GM12878 (cell line): ENCODE measurements around the gene MCM5. TPM values are rescaled to one million over a fixed set of nuclear protein-coding genes. Genes with fewer than 3 reads are reported as not detected.

ENCODE experiments used
- ATAC-seq: fragments of 200-7000 bp; cut with Tn5 transposase; 3 replicates; pipeline ENCODE4 v1.9.1; 2020; ENCODE audit warnings: mild to moderate bottlenecking, moderate library complexity
- BruUV-seq: library from RNA; stranded (reverse); fragments of 400-500 nt; replicated peaks from 2 replicates; lab custom pipeline; 2021; lab: Mats Ljungman, UMichigan
- CTCF ChIA-PET: fragments of 300-600 bp; sonication (Branson Sonifier 250); formaldehyde crosslinking; extraction: SDS; loops from one replicate; lab custom pipeline; 2021; ENCODE audit warnings: inconsistent platforms; lab: Yijun Ruan, JAX
- POLR2A ChIA-PET: fragments of 350-600 bp; formaldehyde crosslinking; extraction: SDS; loops from one replicate; lab custom pipeline; 2021; ENCODE audit warnings: inconsistent platforms; lab: Charles Lee
- RAD21 ChIA-PET: fragments of 300-600 bp; sonication (Branson Sonifier 250); formaldehyde crosslinking; loops from one replicate; lab custom pipeline; 2023; ENCODE audit warnings: antibody characterized with exemption; ENCODE audit not compliant: unreplicated experiment; lab: Charles Lee
- SMC1A ChIA-PET: fragments of 300-600 bp; sonication (Branson Sonifier 250); formaldehyde crosslinking; loops from one replicate; lab custom pipeline; 2023; ENCODE audit not compliant: unreplicated experiment, uncharacterized antibody; lab: Charles Lee
- DNase-seq: peaks from one replicate; pipeline ENCODE4 v3.0.0-alpha.2; 2011; ENCODE audit warnings: low read depth, low spot score
- FAIRE-seq: peaks from 3 replicates; lab custom pipeline; 2011; peaks lifted over from hg19 to GRCh38; lab: Jason Lieb, UNC
- H2AFZ ChIP-seq: 2 replicates; pipeline ENCODE4 v1.6.0; 2011; ENCODE audit warnings: low read depth, low read length, control low read depth; ENCODE audit not compliant: control insufficient read depth
- H3K27ac ChIP-seq: 2 replicates; pipeline ENCODE4 v1.5.1; 2011; ENCODE audit warnings: control low read depth; ENCODE audit not compliant: control insufficient read depth, insufficient read depth
- H3K27me3 ChIP-seq, 2 experiments: replicated peaks in 1 of 2; 2 replicates each; pipeline versions ENCODE4 v1.6.0 to v1.6.1; 2011; ENCODE audit warnings: low read length in 1 of 2; ENCODE audit not compliant: control insufficient read depth in 2 of 2, insufficient read depth in 2 of 2
- H3K36me3 ChIP-seq, 2 experiments: 2 replicates each; pipeline ENCODE4 v1.5.1; 2011; ENCODE audit warnings: low read length in 1 of 2; ENCODE audit not compliant: control insufficient read depth in 2 of 2, insufficient read depth in 2 of 2
- H3K4me1 ChIP-seq: 2 replicates; pipeline ENCODE4 v1.6.1; 2011; ENCODE audit warnings: mild to moderate bottlenecking, low read length, moderate library complexity, mixed read lengths; ENCODE audit not compliant: control insufficient read depth, insufficient read depth
- H3K4me2 ChIP-seq: 2 replicates; pipeline ENCODE4 v1.6.0; 2011; ENCODE audit warnings: control low read depth; ENCODE audit not compliant: control insufficient read depth, insufficient read depth
- H3K4me3 ChIP-seq: fragments of 200-600 bp; sonication (generic); 2 replicates; pipeline ENCODE4 v1.5.1; 2016
- H3K79me2 ChIP-seq: 2 replicates; pipeline ENCODE4 v1.6.0; 2011; ENCODE audit warnings: low read length; ENCODE audit not compliant: control insufficient read depth, insufficient read depth
- H3K9ac ChIP-seq: 2 replicates; pipeline ENCODE4 v1.8.0; 2011; ENCODE audit warnings: low read length, control low read depth, mixed read lengths; ENCODE audit not compliant: control insufficient read depth, insufficient read depth
- H3K9me3 ChIP-seq: replicated peaks from 3 replicates; pipeline ENCODE4 v1.5.1; 2011; ENCODE audit warnings: mild to moderate bottlenecking, low read length; ENCODE audit not compliant: control insufficient read depth, insufficient read depth
- H4K20me1 ChIP-seq: 2 replicates; pipeline ENCODE4 v1.6.0; 2011; ENCODE audit not compliant: control insufficient read depth, insufficient read depth
- BCL11A ChIP-seq: IDR thresholded peaks from 2 replicates; pipeline ENCODE4 v1.6.1; 2011; ENCODE audit warnings: low read depth, low read length
- CTCF ChIP-seq, 3 experiments: IDR thresholded peaks in 2 of 3; conservative IDR thresholded peaks in 1 of 3; 2 replicates each; pipeline ENCODE4 v1.5.1; 2011; ENCODE audit warnings: low read depth in 3 of 3, low read length in 3 of 3, mild to moderate bottlenecking in 3 of 3, control low read depth in 2 of 3, moderate library complexity in 2 of 3, inconsistent platforms in 1 of 3, mixed read lengths in 1 of 3; ENCODE audit not compliant: control insufficient read depth in 2 of 3, insufficient read depth in 1 of 3; ENCODE audit errors: extremely low read depth in 1 of 3
- CUX1 ChIP-seq: IDR thresholded peaks from 2 replicates; pipeline ENCODE4 v1.6.1; 2012; ENCODE audit warnings: improper control_type of control experiment, low read depth, low read length; ENCODE audit not compliant: insufficient replicate concordance
- JUNB ChIP-seq: IDR thresholded peaks from 2 replicates; pipeline ENCODE4 v1.6.1; 2016; ENCODE audit warnings: antibody characterized with exemption, mild to moderate bottlenecking
- MTA3 ChIP-seq: IDR thresholded peaks from 2 replicates; pipeline ENCODE4 v1.6.1; 2012; ENCODE audit warnings: low read length, inconsistent platforms, borderline replicate concordance
- RCOR1 ChIP-seq: conservative IDR thresholded peaks from 2 replicates; pipeline ENCODE4 v1.6.1; 2012; ENCODE audit warnings: low read depth, low read length, improper control_type of control experiment
- WGBS: methylation state at CpG from one replicate; pipeline ENCODE4 v1.1.6; 2016; ENCODE audit warnings: low lambda C conversion rate; ENCODE audit not compliant: insufficient replicate concordance, insufficient coverage; ENCODE audit errors: missing lambda C conversion rate; 5-methylcytosine and 5-hydroxymethylcytosine counted together
- in situ Hi-C: fragments of 300-500 bp; cut with MboI; formaldehyde crosslinking; loops from 9 replicates; pipeline ENCODE4 v1.14.3; 2018; ENCODE audit warnings: mixed read lengths
- intact Hi-C: fragments of 100-400 bp; cut with micrococcal nuclease; formaldehyde crosslinking; loops from one replicate; pipeline ENCODE4 v1.14.2; 2022; ENCODE audit not compliant: unreplicated experiment
- polyA plus RNA-seq, 11 experiments: library from polyadenylated mRNA; depleted of rRNA in 4 of 11; unstranded in 6 of 11; stranded (reverse) in 5 of 11; fragments of >200 nt; fragmentation: Nextera tagmentation in 4 of 11; fragmentation: Illumina TruSeq in 1 of 11; extraction: Ambion mirVana in 4 of 11; extraction: Trizol in 1 of 11; gene quantifications; 1 replicate in 1 of 11; 2 replicates in 10 of 11; pipeline versions ENCODE4 v1.2.1 to v1.2.3, GENCODE V29; 2011 to 2016; ENCODE audit warnings: inconsistent platforms in 2 of 11, missing spikeins in 2 of 11, low read depth in 1 of 11
- total RNA-seq, 4 experiments: library from RNA; depleted of rRNA in 3 of 4; stranded (reverse); fragments of >200 nt in 3 of 4; fragmentation: Illumina TruSeq in 1 of 4; extraction: Trizol in 1 of 4; gene quantifications; 2 replicates each; pipeline versions ENCODE4 v1.2.1 to v1.2.3, GENCODE V29; 2013 to 2021
- TF ChIP-seq, protein P1 (sequence below): fragments of 450-650 bp; conservative IDR thresholded peaks from 2 replicates; pipeline ENCODE4 v1.6.1; 2017; ENCODE audit warnings: mild to moderate bottlenecking, moderate library complexity
- TF ChIP-seq, protein P2 (sequence below): fragments of 450-650 bp; formaldehyde crosslinking; IDR thresholded peaks from 2 replicates; pipeline ENCODE4 v1.4.0; 2020; ENCODE audit warnings: mild to moderate bottlenecking, moderate library complexity

Gene MCM5
- total and polyA plus RNA-seq, 10 of the 15 experiments (the other 5 are each of a cell fraction or from before 2014, with no cell fraction given), result 14.1 to 360 (median 164) TPM

DNA sequence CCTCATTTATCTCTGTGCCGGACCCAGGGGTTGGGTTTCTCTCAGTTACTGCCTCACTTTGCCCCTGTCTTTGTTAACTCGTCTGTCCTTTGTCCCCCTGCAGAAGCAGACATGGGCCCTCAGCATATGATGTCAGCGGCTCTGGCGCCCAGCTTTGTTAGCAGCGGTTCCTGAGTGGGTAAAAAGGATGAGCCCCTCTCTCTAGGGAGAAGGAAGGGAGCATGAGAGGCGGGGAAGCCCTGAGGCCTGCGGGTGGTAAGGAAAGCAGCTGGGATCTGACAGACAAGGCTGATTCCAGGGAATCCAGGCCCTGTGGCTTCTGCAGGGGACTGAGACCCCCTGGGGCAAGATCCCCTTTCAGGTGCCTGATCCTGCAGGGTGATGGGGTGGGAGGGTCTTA lies 51.7 kb downstream of the MCM5 start (continued):
- TF ChIP-seq, protein P1, sequence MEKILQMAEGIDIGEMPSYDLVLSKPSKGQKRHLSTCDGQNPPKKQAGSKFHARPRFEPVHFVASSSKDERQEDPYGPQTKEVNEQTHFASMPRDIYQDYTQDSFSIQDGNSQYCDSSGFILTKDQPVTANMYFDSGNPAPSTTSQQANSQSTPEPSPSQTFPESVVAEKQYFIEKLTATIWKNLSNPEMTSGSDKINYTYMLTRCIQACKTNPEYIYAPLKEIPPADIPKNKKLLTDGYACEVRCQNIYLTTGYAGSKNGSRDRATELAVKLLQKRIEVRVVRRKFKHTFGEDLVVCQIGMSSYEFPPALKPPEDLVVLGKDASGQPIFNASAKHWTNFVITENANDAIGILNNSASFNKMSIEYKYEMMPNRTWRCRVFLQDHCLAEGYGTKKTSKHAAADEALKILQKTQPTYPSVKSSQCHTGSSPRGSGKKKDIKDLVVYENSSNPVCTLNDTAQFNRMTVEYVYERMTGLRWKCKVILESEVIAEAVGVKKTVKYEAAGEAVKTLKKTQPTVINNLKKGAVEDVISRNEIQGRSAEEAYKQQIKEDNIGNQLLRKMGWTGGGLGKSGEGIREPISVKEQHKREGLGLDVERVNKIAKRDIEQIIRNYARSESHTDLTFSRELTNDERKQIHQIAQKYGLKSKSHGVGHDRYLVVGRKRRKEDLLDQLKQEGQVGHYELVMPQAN, result no peak
- TF ChIP-seq, all 136 proteins: peak for 0

GRCh38 chr22:35452351-35452781 lies 52.4 kb downstream of the MCM5 start:
- no peak overlapping the region for H3K4me2 ChIP-seq
- no peak for FAIRE-seq
- ChIA-PET CTCF (no interaction called here), SMC1A (no interaction called here), POLR2A (no interaction called here), RAD21 (no interaction called here)
- no peaks in the 10 kb centered on the region for H3K79me2 ChIP-seq
- no peak overlapping the region for H3K4me3 ChIP-seq
- no peaks in the 10 kb centered on the region for H3K9me3 ChIP-seq
- no peak for ATAC-seq
- H2AFZ ChIP-seq, result no peak overlapping the region
- H3K9ac ChIP-seq, result no peak overlapping the region
- BruUV-seq, result no TSS peak
- WGBS, result 79% methylated on average over 15 of the region's 15 CpGs
- H3K27ac ChIP-seq, result no peak overlapping the region
- DNase-seq, result no peak
- peaks cover 0 to 6% of the 10 kb centered on the region in 2 experiments; a peak in 2 of 4 replicates for H3K36me3 ChIP-seq
- H4K20me1 ChIP-seq, result no peaks in the 10 kb centered on the region
- H3K4me1 ChIP-seq, result peaks cover 5% of the 10 kb centered on the region
- no peaks in the 10 kb centered on the region for H3K27me3 ChIP-seq
- in situ Hi-C loops (no loop called here), intact Hi-C loops (no loop called here)
- no peak for TF ChIP-seq RCOR1
- no peak for TF ChIP-seq MTA3
- no peak for TF ChIP-seq CUX1
- no peak for TF ChIP-seq CTCF (IDR thresholded peaks at IDR 0.05 in 2 of 3, conservative IDR thresholded peaks at IDR 0.05 in 1 of 3; ENCODE audit: control insufficient read depth in 2 of 3, extremely low read depth in 1 of 3, insufficient read depth in 1 of 3, low read depth in 3 of 3, low read length in 3 of 3)
- TF ChIP-seq, protein P2, sequence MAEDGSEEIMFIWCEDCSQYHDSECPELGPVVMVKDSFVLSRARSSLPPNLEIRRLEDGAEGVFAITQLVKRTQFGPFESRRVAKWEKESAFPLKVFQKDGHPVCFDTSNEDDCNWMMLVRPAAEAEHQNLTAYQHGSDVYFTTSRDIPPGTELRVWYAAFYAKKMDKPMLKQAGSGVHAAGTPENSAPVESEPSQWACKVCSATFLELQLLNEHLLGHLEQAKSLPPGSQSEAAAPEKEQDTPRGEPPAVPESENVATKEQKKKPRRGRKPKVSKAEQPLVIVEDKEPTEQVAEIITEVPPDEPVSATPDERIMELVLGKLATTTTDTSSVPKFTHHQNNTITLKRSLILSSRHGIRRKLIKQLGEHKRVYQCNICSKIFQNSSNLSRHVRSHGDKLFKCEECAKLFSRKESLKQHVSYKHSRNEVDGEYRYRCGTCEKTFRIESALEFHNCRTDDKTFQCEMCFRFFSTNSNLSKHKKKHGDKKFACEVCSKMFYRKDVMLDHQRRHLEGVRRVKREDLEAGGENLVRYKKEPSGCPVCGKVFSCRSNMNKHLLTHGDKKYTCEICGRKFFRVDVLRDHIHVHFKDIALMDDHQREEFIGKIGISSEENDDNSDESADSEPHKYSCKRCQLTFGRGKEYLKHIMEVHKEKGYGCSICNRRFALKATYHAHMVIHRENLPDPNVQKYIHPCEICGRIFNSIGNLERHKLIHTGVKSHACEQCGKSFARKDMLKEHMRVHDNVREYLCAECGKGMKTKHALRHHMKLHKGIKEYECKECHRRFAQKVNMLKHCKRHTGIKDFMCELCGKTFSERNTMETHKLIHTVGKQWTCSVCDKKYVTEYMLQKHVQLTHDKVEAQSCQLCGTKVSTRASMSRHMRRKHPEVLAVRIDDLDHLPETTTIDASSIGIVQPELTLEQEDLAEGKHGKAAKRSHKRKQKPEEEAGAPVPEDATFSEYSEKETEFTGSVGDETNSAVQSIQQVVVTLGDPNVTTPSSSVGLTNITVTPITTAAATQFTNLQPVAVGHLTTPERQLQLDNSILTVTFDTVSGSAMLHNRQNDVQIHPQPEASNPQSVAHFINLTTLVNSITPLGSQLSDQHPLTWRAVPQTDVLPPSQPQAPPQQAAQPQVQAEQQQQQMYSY (CRISPR knock-in tag), result no peak
- TF ChIP-seq BCL11A, result no peak
- TF ChIP-seq JUNB, result no peak
